ENCODE results near the gene RUFY3.

The RUFY3 gene

DNA sequence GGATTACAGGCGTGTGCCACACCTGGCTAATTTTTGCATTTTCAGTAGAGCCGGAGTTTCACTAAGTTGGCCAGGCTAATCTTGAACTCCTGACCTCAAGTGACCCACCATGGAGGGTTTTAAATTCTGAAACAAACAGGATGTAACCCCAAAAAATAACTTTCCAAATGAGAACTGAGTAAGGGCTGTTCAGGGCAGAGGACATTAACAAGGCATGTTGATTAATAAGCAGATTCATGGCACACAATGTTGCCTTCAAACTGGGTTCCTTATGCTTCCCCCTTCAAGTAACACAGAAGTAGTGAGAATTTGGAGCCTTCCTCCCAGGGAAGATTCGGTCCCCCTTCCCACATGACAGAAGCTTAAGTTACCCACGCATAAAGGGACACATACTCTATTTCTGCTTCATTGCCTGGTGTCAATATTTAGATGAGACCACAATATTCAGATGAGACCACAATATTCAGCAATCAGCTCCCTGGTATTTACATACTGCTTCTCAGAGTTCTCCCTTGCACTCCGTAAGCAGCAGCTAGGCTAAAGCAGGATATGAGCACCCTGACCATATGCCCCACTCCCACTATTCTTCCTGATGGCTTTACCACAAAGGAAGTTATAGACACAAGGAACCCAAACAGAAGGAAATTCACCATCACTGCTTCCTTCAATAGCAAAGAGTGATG is 96.5 kb downstream of the RUFY3 start:
- TF ChIP-seq, protein P1, sequence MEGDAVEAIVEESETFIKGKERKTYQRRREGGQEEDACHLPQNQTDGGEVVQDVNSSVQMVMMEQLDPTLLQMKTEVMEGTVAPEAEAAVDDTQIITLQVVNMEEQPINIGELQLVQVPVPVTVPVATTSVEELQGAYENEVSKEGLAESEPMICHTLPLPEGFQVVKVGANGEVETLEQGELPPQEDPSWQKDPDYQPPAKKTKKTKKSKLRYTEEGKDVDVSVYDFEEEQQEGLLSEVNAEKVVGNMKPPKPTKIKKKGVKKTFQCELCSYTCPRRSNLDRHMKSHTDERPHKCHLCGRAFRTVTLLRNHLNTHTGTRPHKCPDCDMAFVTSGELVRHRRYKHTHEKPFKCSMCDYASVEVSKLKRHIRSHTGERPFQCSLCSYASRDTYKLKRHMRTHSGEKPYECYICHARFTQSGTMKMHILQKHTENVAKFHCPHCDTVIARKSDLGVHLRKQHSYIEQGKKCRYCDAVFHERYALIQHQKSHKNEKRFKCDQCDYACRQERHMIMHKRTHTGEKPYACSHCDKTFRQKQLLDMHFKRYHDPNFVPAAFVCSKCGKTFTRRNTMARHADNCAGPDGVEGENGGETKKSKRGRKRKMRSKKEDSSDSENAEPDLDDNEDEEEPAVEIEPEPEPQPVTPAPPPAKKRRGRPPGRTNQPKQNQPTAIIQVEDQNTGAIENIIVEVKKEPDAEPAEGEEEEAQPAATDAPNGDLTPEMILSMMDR (IDR thresholded peaks at IDR 0.05; ENCODE audit: insufficient read depth, low read depth, low read length, missing control alignments) = no peak
- H3K4me3 ChIP-seq (ENCODE audit: low read length) = no peak overlapping the region
- no peak for DNase-seq (ENCODE audit: low read depth)

DNA sequence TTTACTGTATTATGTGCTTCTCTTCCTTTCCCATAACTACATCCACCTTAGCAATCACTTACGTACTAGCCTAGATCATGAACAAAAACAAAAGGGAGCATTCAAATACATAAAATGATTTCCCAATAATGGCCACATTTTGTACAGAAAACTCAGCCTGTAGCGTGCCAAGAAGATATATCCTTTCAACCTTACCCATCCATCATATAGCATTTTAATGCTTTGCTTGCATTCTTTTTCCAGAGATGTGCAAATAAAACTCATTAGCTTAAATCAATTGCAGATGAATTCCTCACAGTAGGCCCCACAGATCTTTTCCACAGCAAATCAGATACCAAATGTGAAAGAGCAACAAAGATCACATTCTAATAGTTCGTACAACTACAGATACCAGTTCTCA is 97.2 kb downstream of the RUFY3 start:
- H3K4me3 ChIP-seq (ENCODE audit: low read length) = no peak overlapping the region

DNA sequence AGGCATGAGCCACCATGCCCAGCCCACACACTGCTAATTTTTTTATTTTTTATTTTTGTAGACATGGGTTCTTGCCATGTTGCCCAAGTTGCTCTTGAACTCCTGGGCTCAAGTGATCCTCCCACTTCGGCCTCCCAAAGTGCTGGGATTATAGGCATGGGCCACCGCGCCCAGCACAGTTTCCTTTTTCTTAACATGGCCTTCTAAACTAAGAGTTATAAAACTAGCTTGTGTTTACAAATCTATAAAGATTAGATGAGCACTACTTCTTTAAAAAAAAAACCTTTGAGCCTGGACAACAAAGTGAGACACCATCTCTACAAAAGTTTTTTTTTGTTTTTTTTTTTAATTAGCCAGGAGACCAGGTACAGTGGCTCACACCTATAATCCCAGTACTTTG is 107.3 kb downstream of the RUFY3 start:
- TF ChIP-seq, protein P1 (IDR thresholded peaks at IDR 0.05; ENCODE audit: insufficient read depth, low read depth, low read length, missing control alignments) = no peak
- H3K4me3 ChIP-seq (ENCODE audit: low read length) = no peak overlapping the region

More for the DNA sequence above, 97.2 kb downstream of the RUFY3 start:
- DNase-seq (ENCODE audit: low read depth) = no peak
- TF ChIP-seq, protein P1 (IDR thresholded peaks at IDR 0.05; ENCODE audit: insufficient read depth, low read depth, low read length, missing control alignments) = no peak

DNA sequence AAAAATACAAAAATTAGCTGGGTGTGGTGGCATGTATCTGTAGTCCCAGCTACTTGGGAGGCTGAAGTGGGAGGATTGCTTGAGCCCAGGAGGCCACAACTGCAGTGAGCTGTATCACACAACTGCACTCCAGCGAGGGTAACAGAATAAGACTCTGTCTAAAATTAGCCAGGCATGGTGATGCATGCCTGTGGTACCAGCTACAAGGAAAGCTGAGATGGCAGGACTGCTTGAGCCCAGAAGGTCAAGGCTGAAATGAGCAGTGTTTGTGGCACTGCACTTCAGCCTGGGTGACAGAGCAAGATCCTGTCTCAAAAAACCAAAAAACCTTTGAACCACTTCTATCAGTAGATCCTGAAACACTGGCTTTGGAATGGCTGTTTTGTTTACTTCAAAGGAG is 107.7 kb downstream of the RUFY3 start:
- TF ChIP-seq, protein P1 (IDR thresholded peaks at IDR 0.05; ENCODE audit: insufficient read depth, low read depth, low read length, missing control alignments) = no peak
- no peak overlapping the region for H3K4me3 ChIP-seq (ENCODE audit: low read length)
- no peak for DNase-seq (ENCODE audit: low read depth)

More for the DNA sequence above, 107.3 kb downstream of the RUFY3 start:
- DNase-seq (ENCODE audit: low read depth) = no peak

DNA sequence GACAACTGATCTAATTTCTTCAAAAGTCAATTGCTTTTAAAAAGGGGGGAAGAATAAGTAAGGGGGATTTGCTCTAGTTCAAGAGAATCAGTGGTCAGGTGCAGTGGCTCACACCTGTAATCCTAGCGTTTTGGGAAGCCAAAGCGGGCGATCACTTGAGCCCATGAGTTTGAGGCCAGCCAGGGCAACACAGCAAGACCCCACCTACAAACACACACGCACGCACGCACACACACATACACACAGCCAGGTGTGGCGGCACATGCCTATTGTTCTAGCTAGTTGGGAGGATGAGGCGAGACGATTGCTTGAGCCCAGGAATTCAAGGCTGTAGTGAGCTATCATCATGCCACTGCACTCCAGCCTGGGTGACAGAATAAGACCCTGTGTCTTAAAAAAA is 108.3 kb downstream of the RUFY3 start:
- TF ChIP-seq, protein P1 (IDR thresholded peaks at IDR 0.05; ENCODE audit: insufficient read depth, low read depth, low read length, missing control alignments) = no peak
- H3K4me3 ChIP-seq (ENCODE audit: low read length) = no peak overlapping the region
- no peak for DNase-seq (ENCODE audit: low read depth)

DNA sequence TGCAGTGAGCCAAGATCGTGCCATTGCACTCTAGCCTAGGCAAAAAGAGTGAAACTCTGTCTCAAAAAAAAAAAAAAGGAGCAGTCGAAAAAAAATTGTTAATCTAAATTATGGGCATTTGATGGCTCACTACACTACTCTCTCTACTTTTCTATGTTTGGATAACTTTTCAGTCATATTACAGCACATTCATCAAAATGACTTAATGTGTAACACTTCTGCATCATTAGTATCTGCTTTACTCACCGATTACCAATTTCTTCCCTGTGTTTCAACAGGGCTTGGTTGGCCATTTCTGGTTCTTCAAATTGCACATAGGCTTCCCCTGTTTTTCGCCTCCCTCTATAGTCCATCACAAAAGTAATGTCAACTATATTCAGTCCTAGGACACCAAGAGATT is 109.5 kb downstream of the RUFY3 start:
- TF ChIP-seq, protein P1 (IDR thresholded peaks at IDR 0.05; ENCODE audit: insufficient read depth, low read depth, low read length, missing control alignments) = no peak
- no peak overlapping the region for H3K4me3 ChIP-seq (ENCODE audit: low read length)
- DNase-seq (ENCODE audit: low read depth) = no peak

DNA sequence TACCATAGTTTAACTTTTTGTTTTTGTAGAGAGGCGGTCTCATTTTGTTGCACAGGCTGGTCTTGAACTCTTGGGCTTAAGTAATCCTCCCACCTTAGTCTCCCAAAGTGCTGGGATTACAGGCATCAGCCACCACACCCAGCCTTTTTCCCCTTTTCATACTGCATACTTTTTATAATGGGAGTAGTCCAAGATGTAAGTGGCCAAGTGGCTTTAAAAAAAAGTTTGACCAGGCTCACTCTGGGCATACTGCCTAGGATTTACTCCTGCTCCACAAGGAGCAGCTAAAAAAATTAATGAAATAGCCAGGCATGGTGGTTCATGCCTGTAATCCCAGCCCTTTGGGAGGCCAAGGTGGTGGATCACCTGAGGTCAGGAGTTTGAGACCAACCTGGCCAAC is 111.9 kb downstream of the RUFY3 start:
- H3K4me3 ChIP-seq (ENCODE audit: low read length) = no peak overlapping the region
- DNase-seq (ENCODE audit: low read depth) = no peak
- TF ChIP-seq, protein P1 (IDR thresholded peaks at IDR 0.05; ENCODE audit: insufficient read depth, low read depth, low read length, missing control alignments) = no peak

Measured in epithelial cell of esophagus (primary cell).